Stromal cell of bone marrow (primary cell): Measurements from ENCODE around the gene ITIH3.

Source experiments
- DNase-seq: peaks from one replicate; pipeline ENCODE4 v3.0.0-alpha.2; 2012; ENCODE audit warnings: low read depth

Gene ITIH3

DNA sequence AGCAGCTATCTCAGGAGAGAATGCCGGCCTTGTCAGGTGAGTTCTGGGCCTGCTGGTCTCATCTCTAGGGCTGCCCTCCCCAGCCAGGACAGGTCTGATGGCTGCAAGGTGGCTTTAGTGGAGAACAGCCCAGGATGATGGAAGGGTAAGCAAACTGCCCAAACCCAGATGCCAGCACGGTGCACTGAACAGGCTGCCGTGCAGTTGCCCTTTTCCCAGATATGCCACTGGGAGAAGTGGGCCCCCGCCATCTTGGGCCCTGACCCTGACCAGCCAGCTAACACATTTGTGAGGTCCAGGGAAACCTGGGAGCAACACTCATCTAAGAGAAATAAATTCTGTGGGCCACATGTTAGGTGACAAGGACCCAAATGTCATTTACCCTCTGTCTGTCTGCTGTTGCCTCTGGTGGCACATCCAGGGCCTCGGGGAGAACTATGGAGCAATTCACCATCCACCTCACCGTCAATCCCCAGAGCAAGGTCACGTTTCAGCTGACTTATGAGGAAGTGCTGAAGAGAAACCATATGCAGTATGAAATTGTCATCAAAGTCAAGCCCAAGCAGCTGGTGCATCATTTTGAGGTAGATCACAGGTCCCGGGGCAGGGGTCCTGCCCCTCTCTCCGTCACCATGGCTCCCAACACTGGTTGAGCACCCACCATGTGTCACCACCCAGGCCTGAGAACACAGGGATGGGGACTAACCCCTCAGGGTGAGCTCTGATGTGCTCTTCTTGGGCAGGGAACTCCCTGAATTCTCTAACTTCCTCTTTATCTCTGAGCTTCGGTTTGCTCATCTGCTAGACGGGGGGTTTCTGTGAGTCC lies 15.4 kb upstream of the ITIH3 start:
- no peak for DNase-seq

DNA sequence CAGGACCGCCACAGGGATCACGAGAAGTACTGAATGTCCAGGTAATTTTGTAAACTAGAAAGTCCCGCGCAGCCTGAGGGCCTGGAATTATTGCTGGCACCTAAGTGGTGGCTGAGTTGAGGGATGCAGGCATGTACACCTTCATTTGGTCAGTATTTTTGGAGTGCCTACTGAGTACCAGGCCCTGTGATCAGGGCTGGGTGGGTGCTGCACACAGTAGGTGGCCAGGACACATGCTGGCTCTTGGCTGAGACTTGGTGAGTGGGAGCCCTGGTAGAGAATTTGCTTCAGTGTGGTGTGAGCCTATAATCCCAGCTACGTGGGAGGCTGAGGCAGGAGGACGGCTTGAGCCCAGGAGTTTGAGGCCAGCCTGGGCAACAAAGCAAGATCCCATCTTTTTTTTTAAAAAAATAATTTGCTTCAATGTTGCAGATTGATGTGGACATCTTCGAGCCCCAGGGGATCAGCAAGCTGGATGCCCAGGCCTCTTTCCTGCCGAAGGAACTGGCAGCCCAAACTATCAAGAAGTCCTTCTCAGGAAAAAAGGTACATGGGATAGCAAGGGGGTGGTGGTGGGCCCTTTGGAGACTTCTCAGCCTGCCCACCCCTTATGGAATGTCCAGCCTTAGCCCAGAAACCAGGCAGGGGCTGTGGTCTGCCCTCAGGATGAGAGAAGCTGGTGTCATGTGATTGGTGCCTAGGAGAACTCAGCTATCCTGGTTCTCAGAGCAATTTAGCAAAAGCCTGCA lies 14.6 kb upstream of the ITIH3 start:
- DNase-seq, result no peak

DNA sequence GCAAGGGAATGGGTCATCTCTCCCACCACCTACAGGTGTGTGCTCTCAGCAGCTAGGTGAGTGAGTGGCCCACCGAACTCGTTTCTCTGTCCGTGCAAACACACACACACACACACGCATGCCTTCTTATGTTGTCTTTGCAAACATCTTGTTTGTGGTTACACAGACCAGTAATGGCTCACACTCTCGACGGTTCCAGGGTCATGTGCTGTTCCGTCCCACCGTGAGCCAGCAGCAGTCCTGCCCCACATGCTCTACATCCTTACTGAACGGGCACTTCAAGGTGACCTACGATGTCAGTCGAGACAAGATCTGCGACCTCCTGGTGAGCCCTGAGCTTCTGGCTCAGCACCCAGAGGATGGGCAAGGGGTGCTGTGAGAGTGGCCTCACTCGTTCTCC lies 12.9 kb upstream of the ITIH3 start:
- no peak for DNase-seq

DNA sequence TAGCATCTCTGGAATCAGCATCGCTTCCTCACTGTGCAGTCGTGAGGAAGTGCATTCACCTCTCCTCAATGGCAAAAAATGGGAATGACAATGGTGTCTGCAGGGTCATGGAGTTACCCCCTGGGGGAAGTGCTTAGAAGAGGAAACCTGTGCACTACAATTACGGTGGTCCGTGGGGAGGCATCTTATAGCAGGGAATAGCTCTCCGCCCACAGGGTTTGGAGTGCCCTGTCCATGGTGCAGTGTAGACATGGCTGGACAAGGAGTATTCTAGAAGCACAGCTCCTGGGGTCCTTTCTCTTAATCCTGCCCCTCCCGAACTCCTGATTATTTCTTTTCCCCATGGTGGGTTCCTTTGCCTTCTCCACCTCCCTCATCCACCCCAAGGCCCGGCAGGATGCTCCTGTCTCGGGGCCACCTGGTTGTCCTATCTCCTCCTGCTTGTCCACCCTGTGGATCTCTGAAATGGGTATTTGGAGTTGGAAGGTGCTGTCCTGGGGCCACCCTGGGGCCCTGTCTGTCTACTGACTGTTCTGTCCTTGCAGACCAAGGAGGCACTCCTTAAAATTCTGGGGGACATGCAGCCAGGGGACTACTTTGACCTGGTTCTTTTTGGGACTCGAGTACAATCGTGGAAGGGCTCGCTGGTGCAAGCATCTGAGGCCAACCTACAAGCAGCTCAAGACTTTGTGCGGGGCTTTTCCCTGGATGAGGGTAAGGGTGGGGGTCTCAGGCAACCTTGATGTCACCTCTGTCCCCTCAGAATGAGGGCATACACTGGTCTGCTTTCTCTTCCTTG lies 12.0 kb upstream of the ITIH3 start:
- DNase-seq, result no peak

DNA sequence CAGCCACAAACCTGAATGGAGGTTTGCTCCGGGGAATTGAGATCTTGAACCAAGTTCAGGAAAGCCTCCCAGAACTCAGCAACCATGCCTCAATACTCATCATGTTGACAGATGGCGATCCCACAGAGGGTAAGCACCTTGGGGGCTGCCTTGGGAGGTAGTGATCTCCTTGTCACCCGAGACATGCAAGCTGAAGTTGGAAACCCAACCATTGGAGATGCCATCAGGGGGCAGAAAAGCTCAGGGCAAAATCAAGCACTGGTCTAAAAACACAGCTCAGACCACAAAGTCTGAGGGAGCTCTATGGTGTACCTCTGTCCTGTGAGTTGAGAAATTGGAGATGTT lies 11.4 kb upstream of the ITIH3 start:
- no peak for DNase-seq

DNA sequence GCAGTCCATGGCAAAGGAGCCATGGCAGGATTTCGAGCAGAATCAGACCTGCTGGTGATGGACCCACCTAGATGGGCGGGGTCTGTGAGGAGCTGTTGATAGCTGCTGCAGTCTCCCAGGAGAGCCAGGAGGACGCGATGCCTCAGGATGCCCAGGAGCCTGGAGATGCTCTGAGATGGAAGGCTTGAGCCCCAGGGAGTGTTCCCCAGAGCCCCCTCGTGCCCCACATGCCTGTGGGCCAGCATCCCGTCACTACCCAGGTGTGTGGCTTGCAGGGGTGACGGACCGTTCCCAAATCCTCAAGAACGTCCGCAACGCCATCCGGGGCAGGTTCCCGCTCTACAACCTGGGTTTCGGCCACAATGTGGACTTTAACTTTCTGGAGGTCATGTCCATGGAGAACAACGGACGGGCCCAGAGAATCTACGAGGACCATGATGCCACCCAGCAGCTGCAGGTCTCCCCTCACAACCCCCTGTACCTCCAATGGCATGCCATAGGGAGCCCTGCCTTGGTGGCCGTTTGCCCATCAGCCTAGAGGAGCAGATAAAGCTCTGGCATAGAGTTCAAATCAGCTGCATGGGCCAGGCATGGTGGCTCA lies 10.5 kb upstream of the ITIH3 start:
- no peak for DNase-seq

GRCh38 chr3:52784931-52785590 lies 9.5 kb upstream of the ITIH3 start:
- no peak for DNase-seq

DNA sequence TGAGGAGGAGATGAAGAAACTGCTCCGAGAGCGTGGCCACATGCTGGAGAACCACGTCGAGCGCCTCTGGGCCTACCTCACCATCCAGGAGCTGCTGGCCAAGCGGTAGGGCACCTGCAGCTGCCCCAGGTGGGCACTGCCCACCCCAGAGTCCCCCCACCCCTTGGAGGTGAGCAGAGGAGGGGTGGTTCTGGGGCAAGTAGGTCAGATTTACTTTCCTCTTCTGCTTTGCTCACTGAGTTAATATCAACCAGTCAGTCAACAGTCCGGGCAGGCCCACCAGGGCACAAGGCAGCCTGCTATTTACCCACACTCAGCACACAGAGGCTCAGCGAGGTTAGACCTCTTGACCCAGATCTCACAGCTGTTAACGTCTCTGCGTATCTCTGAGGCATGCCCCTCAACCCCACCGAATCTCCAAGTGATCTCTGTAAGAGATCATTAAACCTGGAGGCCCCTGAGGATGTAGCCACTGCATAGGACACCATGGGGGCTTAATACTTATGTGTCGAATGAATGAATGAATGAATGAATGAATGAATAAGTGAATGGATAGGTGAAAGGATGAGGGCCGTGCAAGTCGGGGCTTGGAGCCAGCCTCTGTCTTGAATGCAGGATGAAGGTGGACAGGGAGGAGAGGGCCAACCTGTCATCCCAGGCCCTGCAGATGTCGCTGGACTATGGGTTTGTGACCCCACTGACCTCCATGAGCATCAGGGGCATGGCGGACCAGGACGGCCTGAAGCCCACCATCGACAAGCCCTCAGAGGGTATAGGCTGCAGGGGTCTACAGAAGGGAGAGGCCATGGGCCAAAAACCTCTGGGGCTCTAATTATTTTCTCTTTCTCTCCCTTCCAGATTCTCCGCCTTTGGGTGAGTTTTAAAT lies 8.0 kb upstream of the ITIH3 start:
- no peak for DNase-seq

GRCh38 chr3:52787246-52787645 lies 7.3 kb upstream of the ITIH3 start:
- DNase-seq, result no peak

- DNase-seq, result no peak
Measured at GRCh38 chr3:52787672-52788625, 6.6 kb upstream of the ITIH3 start.

DNA sequence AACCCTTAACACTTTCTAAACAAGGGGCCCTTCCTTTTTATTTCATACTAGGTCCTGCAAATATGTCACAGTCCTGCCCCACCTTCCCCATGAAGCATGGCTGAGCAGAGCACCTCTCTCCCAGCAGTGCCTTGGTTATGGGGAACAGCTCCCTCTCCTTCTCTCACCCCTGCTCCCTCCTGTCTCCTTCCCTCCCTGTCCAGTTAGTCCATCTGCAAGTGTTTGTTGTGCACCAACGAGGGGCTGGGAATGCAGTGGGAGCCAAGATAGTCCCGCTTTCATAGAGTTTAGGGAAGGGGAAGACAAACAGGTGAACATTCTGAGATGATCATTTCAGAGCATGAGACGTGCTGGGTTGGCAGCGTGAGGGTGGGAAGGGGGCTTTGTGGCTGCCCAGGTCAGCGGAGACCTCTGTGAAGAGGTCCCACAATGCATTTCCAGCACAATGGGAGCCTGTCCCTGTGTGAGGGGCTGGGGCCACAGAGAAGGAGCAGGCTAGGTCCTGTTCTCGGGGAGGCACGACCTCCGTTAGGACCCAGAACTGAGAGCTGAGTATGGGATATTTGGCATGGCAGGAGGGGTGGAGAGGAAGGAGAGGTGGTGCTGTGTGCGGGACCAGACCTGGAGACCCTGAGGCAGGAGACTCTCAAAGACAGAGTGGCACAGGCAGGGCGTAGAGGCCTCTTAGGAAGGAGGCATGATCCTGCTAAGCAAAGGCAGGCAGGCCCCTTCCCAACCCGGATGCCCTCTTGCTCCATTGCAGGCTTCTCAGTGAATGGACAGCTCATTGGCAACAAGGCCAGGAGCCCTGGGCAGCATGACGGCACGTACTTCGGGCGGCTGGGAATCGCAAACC lies 5.5 kb upstream of the ITIH3 start:
- no peak for DNase-seq

GRCh38 chr3:52789746-52790040 lies 4.9 kb upstream of the ITIH3 start:
- no peak for DNase-seq

- DNase-seq, result no peak
Measured at GRCh38 chr3:52790337-52790736, 4.3 kb upstream of the ITIH3 start.

- no peak for DNase-seq
Measured at GRCh38 chr3:52790741-52791140, 3.9 kb upstream of the ITIH3 start.

DNA sequence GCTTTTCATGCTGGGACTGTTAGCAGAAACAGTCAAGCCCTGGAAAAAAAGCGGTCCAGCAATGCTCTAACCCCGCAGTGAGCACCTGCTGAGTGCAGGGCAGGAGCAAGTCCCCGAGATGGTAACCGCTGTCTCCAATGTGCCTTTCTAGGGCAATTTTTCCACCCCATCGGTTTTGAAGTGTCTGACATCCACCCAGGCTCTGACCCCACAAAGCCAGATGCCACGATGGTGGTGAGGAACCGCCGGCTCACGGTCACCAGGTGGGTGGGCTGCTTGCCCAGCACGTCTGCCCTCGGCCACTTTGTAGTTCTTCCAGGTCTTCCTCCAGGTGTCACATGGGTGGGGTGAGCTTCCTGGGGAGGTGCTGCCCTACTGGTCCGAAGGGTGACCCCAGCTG lies 3.2 kb upstream of the ITIH3 start:
- no peak for DNase-seq

- no peak for DNase-seq
Measured at GRCh38 chr3:52791928-52792327, 2.7 kb upstream of the ITIH3 start.

DNA sequence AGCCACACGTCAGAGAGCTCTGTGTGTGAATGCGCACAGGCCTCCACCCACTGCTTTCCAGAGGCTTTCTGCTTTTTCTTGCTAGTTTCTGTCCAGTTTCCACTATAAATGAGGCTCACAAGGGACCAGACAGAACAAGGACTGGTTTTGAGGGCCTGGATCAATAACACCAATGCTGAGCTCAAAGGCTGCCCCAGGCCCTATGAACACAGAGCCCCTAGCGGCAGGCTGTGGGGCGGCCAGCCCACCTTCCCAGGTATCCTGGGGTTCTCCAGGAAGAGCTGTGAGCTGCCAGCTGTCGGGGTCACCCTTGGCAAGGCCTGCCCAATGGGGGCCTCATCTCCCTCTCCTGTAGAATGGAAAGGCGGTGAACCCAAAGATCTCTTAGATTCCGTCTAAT lies 2.2 kb upstream of the ITIH3 start:
- no peak for DNase-seq

DNA sequence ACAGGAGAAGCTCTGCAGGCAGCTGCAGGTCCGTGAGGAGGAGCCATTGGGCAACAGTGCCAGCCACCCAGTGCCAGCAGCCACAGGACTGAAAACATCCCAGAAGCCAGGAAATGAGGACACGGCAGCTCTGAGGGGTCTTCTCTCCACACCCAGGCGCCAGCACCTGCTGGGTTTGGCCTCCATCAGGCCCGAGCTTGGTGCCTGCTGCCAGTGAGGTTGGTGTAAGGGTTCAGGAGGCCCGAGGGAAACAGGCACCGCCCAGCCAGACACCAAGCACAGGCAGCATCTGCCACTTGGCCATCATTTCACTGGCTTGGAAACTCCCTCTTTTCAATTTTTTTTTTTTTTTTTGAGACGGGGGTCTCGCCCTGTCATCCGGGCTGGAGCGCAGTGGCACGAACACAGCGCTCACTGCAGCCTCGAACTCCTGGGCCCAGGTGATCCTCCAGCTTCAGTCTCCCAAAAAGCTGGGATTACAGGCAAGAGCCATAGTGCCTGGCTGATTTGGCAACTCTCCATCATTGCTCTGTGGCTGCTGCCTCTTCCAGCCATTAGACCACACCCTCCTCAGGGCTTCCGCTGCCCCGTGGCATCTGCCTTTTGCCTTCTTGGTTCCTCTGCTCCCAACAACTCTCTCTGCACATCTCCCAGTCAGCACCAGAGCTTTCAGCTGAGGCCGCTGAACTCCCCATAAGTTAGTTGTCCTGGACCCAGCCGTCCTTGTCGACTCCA lies 1.5 kb upstream of the ITIH3 start:
- no peak for DNase-seq
